IPS-NIHi7 (cell line): Measurements from ENCODE around the gene JUN.
A peak's percentile ranks its signal among the peaks of the same experiment; 100 is the strongest.

ENCODE experiments used
- DNase-seq: peaks from one replicate; pipeline ENCODE4 v3.0.0; 2012; ENCODE audit warnings: mixed read lengths; ENCODE audit errors: extremely low spot score

Gene JUN

DNA sequence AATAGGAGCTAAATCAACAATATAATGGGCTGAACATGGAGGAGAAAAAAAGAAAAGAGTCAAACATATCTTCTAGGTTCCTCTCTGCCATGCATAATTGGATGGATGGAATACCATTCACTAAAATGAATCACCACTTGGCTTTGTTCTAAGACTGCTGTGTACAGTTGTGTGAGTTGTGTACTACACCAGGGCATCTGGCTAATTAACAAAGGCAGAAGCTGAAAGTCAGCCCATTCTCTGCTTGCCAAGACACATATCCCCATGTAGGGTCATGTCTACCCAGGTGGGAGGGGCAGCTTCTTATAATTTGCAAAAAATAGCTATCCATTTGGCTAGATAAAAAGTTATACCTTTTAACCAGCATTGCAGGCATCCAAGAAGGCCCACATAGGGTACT lies 21.0 kb downstream of the JUN start:
- no peak for DNase-seq

DNA sequence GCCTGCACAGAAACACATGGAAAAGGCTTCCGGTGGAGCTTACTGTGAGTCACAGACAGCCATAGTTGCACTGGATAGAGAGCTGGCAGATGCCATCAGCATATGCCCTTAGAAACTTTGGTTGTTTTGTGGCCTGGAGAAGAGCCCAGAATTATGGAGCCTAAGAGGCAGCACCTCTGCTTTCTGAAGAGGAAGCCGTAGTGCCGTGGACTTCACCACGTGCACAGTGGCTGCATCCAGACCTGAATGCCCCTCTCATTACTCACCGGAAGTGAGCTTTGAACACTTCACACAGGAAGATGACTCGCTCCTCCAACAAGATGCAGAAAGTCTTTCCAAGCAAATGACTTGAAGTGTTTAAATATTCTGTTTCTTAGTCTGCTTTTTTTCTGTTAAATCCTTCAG lies 28.4 kb downstream of the JUN start:
- peak; percentile 37 for DNase-seq

DNA sequence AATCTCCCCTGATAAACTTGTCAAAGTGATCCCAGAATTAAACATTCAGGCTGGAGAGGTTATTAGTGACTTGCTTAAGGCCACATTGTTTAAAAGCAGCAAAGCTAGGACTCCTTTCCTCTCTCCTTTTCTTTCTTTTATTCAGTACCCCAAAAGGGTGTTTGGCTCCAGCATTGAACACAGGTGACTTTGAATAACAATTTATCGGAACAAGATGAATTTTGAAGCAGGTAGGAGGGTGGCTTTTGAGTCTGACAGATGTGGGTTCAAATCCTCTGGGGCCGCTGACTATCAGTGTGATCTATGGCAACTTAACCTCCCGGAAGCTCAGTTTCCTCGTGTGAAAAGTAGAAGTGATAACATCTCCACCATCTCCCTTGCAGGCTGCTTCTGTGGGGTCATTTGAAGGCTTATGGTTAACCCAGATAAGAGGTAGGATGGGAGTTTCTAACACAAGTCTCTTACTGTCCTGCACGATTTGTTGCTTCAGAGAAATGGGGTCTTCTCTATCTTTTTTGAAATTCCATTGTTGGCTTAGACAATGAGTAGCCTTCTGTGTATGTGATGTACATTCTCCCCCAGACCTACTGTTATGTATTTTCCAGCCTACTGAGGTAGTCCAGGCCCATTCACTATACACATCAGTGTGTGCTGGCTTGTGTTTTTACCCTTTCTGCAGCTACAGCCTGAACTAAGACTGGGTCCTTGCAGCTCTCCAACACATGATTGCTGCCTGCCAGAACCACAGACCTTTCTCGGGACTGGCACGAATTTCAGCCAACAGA lies 29.0 kb downstream of the JUN start:
- DNase-seq = no peak

DNA sequence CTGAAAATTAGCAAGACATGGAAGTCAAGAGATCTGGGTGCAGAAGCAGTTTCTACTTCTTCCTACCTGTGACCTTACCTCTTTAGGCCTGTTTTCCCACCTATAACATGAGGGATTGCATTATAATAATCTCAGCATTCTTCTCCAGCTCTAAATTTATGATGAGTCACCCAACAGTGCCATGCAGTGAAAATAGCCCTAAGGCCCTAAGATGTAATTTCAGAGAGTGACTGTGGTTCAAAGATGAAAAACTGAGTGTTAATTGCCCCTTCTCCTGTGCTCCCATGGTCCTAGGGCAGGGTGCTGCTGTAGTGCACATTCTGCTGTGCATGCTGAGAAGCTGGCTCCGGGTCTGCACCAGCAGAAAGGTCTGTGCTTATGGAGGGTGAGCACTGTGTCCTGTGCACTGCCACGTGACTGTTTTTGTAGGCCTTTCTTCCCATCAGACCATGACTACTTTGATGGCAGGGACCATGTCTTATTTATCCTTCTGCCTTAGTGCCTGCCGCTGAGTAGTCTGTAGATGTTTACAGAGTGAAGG lies 29.7 kb downstream of the JUN start:
- DNase-seq = no peak

DNA sequence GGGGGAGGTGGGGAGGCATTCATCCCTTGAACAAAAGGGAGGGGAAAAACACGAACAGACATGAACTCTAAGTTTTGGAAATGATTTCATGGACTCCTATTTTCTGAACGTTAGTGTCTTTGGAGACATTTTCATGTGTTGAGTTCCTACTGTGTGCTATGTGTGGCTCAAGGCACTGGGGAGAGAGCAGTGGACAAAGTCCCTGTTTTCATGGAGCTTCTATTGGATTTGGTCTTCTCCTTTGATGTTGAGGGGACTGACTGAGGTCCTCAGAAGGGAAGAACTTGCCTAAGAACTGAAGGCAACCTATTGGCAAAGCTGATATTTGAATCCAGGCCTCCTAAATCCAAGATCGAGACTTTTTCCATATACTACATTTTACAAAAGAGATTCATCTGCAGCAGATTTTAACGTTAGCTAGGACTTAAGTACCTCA lies 30.4 kb downstream of the JUN start:
- no peak for DNase-seq

DNA sequence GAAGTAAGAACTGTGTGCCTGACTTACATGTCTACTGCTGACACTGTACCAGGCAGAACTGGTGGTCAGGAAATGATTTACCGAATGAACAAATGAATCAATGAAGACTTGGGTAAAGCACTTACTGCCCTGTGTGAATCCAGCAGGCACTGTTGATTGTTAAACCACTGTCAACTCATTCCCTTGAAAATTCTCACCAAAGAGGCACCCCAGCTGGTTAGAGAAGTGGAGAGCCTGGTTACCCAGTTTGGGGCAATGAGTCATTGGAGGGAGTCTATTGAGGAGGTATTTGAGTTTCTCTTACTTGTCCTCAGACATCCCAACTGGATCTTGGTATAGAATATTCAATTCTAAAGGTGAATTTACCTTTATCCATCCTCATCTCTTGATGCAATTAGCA lies 34.2 kb downstream of the JUN start:
- DNase-seq = no peak

DNA sequence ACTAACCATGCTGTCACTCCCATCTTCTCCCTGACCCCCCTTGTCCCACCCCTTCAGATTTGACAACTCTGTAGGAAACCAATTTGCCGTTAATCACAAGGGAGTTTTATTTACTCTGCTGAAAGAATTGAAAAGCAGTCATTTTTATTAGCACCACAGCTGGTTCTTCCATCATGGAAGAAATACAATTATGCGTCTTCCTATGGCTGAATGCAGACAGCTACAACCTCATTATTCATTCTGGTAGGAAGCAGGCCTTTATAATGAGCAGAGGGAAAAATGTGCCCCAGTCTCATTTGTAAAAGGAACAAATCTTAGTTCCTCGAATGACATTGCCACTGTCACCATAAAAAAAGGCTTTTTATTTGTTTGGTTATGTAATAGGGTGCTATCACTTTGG lies 35.2 kb downstream of the JUN start:
- DNase-seq = no peak

DNA sequence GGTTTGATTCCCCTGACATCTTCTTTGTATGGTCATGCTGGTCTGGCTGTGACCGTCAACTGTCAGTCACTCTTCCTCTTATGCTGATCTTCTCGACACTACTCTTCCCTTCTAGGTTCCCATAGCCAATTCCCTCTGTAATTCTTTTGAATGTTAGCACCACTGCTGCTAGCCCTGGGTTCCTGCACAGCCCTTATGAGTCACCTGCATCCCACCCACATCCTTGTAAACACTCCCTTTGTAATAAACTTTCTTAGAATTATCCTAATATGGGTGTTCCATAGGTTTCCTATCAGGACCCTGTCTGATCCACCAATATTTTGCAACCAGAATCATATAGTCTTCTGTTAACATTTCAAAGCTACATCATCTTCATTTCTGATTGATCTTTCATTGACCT lies 37.1 kb downstream of the JUN start:
- no peak for DNase-seq

DNA sequence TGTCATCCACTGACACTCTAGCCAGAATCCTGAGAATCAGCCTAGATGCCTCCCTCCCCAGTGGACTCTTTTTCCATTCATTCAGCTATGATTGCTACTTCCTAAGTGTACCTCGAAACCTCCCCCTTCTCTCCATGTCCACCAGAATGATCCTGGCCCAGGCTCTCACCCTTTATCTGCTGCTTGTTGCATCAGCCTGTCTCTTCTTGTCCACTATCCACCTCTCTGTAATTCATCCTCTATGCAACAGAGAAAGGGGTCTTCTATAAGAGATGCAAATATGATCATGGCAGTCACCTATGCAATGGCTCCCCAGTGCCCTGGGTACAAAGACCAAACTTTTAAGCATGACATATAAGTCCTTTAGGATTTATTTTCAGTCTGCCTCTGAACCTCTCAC lies 37.7 kb downstream of the JUN start:
- no peak for DNase-seq

DNA sequence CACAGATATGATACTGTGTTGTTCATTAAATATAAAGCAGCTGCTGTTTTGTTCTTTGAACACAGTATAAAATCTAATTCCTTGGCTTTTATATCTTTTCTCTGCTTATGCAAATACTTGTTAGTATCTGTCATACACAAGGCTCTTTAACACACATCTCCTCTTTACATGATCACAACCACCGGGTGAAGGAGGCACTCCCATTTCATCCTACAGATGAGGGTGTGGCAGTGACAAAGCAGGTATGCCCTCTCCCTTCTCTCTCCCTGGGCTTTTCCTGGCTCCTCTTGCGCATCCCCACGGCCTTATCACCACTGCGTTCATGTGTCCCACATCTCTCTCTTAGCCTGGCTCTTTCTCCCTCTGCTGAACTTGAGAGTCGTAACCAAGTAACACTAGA lies 38.2 kb downstream of the JUN start:
- DNase-seq = no peak

DNA sequence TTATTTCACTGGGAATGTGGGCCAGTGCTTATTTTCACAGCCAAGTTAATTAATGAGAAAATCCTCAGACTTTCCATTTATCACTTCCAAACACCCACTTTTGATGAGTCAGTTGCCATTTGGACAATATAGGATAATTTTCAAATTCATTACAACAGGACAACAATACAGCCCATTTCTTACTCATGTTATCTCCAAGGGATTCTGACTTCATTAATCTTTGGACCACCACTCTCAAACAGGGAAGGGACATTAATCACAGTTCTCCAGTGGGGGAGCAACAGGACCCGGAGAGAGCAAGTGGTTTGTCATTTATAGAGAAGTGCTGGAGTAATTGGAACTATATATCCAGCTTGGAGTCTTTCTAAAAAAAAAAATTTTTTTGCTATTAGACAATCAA lies 38.7 kb downstream of the JUN start:
- DNase-seq = no peak

DNA sequence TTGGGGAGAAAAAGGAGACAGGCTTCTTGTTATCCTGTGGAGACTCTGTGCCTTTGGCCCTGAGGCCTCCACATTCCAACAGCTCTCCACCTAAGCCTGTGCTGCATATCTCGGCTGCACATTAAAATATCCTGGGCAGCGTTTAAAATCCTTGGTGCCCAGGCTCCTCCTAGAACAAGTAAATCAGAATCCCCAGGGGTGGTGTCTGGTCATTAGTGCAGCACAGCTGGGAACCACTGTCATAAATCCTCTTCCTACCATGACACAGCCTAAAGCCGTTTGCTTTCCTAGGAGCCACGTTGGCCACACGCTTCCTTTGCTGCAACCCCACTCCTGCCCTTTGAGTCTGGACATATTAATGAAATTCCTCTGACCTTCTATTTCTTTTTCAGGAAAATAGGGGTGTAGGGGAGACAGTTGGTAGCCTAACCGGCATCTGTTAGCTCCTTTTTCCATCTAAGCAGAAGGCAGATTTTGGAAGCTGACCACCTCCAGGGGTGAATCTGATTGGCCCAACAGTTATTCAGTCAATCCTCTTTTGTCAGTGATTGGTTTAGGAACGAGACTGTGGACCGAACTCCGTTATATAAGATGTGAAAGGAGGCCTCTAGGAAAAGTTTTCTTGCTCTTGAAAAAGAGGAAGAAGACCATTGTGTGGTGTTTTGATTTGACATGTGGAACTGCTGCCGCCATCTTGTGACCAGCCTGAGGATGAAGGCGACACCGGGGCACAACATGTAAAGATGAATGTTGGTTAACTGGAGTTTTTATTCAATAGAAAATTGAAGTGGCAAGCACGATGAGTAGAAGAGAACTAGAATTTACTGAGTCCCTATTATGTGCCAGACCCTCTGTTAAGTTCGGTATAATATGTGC lies 41.9 kb downstream of the JUN start:
- no peak for DNase-seq

DNA sequence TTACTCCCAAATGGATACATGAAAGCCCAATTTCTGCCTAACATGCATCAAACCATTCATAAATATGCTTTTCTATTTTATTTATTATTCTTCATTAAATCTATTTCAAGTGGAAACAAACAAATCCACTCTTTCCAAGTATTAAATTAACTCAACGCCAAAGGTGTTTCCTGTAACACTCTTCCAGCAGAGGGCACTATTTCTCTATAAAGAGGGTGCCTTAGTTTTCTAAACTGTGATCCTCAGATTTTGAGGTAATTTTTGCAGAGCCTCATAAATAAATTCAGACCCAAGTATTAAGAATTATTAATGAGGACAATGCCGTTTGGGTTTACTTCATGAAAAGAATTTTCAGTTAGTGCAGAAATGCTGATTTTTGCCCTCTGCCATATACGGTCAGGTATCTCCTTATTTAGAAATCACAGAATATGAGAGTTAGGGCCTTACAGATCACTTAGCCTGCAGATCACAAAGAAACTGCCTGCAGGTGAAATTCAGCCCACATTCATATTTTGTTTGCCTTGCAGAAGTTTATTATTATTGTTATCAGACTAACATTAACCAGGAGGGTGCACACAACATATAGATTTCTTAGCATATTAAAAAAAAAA lies 43.9 kb downstream of the JUN start:
- peak; percentile 57 for DNase-seq

DNA sequence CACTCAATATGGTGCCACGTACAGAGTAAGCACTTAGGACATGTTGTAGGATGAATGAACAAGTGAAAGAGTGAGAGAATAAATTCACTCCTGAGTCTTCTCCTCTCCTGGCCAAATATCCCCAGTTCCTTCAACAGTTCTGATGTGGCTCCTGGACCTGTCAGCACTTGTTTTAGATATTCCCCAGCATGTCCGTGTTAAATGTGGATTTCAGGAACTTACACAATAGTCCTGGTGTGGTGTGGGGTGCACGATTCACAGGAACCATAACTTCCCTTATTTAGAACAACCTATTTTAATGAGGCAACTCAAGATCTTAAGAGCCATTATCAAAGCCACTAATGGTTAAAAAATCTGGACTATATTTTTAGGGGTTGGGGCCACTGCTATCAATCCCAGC lies 45.0 kb downstream of the JUN start:
- DNase-seq = no peak

DNA sequence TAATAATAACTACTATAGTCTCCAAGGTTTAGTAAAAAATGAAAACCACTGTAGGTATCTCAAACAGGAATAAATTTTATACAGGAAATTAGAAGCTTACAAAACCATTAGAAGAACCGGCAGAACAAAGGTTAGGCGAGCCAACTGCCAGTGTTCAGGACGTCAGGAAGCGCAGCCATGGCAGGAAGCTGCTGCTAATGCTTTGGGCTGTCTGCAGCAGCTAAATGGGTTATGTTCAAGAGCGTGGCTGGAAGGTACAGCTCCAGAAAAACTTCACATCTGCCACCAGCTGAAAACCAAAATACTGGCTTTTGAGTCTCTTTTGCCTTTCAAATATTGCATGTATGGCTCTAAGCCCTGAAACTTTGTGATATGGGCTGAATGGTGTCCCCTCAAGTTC lies 48.3 kb downstream of the JUN start:
- no peak for DNase-seq

DNA sequence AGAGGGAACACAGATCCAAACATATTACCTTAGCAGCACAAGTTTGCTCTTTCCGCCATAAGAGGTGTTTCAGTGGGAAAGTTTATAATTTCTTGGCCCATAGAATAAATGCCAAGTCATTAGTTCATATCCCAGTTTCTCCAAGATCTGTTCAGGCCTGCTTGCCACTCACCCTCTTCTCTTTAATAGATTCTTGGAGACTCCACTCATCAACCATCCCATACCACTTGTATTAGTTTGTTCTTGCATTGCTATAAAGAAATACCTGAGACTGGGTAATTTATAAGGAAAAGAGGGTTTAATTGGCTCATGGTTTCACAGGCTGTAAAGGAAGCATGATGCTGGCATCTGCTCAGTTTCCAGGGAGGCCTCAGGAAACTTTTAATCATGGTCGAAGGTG lies 49.2 kb downstream of the JUN start:
- no peak for DNase-seq

DNA sequence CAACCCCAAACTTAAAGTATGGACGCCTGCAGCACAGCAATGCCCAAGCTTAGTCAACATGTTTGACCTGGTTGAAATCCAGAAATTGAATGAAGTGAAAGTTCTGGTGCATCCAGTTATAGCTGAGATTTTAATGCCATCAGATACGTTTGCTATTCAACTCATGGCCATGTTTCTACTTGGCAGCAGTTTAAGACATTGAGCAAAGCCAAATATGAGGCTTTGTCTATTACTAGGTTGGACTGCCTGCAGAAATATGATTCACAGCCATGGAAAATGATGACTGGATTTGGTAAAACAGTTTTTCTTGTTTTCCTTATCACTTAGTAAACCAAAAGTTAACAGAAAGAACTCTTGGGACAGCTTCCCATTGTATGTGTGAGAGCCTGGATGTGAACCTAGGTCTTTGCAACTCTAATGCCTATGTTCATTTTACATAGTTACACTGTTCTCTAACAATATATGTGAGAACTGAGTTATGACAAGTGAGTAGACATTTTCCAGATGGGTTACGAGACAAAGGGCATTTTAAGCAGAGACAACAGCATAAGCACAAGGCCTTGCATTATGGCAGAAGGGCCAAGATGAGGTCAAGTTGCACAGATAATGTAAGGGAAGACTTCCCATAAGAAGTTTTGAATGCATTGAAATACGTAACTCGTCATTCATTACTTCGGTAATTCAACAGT lies 51.6 kb downstream of the JUN start:
- no peak for DNase-seq
